Dedifferentiated amniotic fluid mesenchymal stem cell (primary cell): Measurements from ENCODE around the gene MAP4K5.

Source experiments
- DNase-seq: peaks from one replicate; pipeline ENCODE4 v3.0.0-alpha.2; 2016; ENCODE audit errors: extremely low spot score

MAP4K5 gene

GRCh38 chr14:50476134-50476533, 56.2 kb downstream of the MAP4K5 start:
- DNase-seq = no peak

GRCh38 chr14:50475460-50475859, 56.9 kb downstream of the MAP4K5 start:
- DNase-seq = no peak

GRCh38 chr14:50471838-50472465, 60.4 kb downstream of the MAP4K5 start:
- DNase-seq = no peak

GRCh38 chr14:50469982-50470381, 62.4 kb downstream of the MAP4K5 start:
- DNase-seq = no peak

GRCh38 chr14:50462111-50462510, 70.3 kb downstream of the MAP4K5 start:
- DNase-seq = no peak

GRCh38 chr14:50453869-50454268, 78.5 kb downstream of the MAP4K5 start:
- DNase-seq = no peak

- DNase-seq = peak; percentile 69
Measured at GRCh38 chr14:50452979-50453705, 79.2 kb downstream of the MAP4K5 start.

- peak; percentile 29 for DNase-seq
Measured at GRCh38 chr14:50452296-50452695, 80.1 kb downstream of the MAP4K5 start.

- no peak for DNase-seq
Measured at GRCh38 chr14:50451854-50452253, 80.5 kb downstream of the MAP4K5 start.

GRCh38 chr14:50447461-50447860, 84.9 kb downstream of the MAP4K5 start:
- no peak for DNase-seq

GRCh38 chr14:50434528-50434927, 97.8 kb downstream of the MAP4K5 start:
- no peak for DNase-seq

- no peak for DNase-seq
Measured at GRCh38 chr14:50432131-50432530, 100.2 kb downstream of the MAP4K5 start.

GRCh38 chr14:50425816-50426215, 106.6 kb downstream of the MAP4K5 start:
- peak; percentile 30 for DNase-seq

- no peak for DNase-seq
Measured at GRCh38 chr14:50425105-50425504, 107.3 kb downstream of the MAP4K5 start.

GRCh38 chr14:50423529-50423928, 108.8 kb downstream of the MAP4K5 start:
- DNase-seq = no peak

GRCh38 chr14:50421499-50421898, 110.9 kb downstream of the MAP4K5 start:
- no peak for DNase-seq

- no peak for DNase-seq
Measured at GRCh38 chr14:50417853-50418252, 114.5 kb downstream of the MAP4K5 start.

- peak; percentile 39 for DNase-seq
Measured at GRCh38 chr14:50410921-50411320, 121.4 kb downstream of the MAP4K5 start.

GRCh38 chr14:50410071-50410470, 122.3 kb downstream of the MAP4K5 start:
- DNase-seq = no peak

GRCh38 chr14:50407111-50407812, 125.1 kb downstream of the MAP4K5 start:
- DNase-seq = no peak

- DNase-seq = no peak
Measured at GRCh38 chr14:50403419-50403818, 128.9 kb downstream of the MAP4K5 start.

GRCh38 chr14:50402965-50403364, 129.4 kb downstream of the MAP4K5 start:
- DNase-seq = no peak

- DNase-seq = no peak
Measured at GRCh38 chr14:50400461-50400860, 131.9 kb downstream of the MAP4K5 start.
